ENCODE data around the gene MBTPS2.

MBTPS2 gene

GRCh38 chrX:21934414-21934813, 95.0 kb downstream of the MBTPS2 start:
- DNase-seq (ENCODE audit: low read depth in 1 of 2, low spot score in 1 of 2), result no peak
